Liver (tissue), 2 donors: ENCODE data around the gene NUP54.

Source experiments
- TAF1 ChIP-seq: conservative IDR thresholded peaks from 2 replicates; pipeline ENCODE4 v1.6.1; 2016; ENCODE audit warnings: antibody characterized with exemption, mild to moderate bottlenecking
- TF ChIP-seq, protein P1 (sequence below): IDR thresholded peaks from 2 replicates; pipeline ENCODE4 v1.6.1; 2016; ENCODE audit warnings: antibody characterized with exemption
- donor health status: healthy.

DNA sequence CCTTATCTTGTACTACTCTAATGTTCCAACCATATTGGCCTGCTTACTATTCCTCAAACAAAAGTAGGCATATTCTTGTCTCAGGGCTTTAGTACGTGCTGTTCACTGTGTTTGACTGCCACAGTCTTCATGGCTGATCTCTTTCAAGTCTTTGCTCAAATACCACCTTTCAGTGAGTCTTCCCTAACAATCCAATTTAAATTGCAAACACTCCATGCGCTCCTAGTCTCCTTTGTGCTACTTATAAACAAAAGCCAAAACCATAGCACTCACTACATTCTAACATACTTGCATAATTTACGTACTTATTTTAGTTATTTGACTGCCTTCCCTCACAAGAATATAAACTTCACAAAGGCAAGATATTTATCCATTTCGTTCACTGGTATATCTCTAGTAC, 75.4 kb downstream of the NUP54 start:
- TF ChIP-seq, protein P1, sequence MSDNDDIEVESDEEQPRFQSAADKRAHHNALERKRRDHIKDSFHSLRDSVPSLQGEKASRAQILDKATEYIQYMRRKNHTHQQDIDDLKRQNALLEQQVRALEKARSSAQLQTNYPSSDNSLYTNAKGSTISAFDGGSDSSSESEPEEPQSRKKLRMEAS = no peak
- TF ChIP-seq TAF1 = no peak
